KOPT-K1 (cell line): Measurements from ENCODE around the gene C1GALT1C1L.

Experiments
- H3K27ac ChIP-seq: fragments of 200-600 bp; sonication (generic); 2 replicates; pipeline ENCODE4 v1.5.1; 2016; ENCODE audit warnings: antibody characterized with exemption, mild to moderate bottlenecking, low read depth, low read length; ENCODE audit not compliant: poor library complexity, severe bottlenecking
- H3K36me3 ChIP-seq: fragments of 200-600 bp; sonication (generic); 2 replicates; pipeline ENCODE4 v1.5.1; 2017; ENCODE audit warnings: antibody characterized with exemption, mild to moderate bottlenecking, low read length, moderate library complexity; ENCODE audit not compliant: insufficient read depth
- H3K9me3 ChIP-seq: fragments of 200-600 bp; sonication (generic); 2 replicates; pipeline ENCODE4 v1.5.1; 2017; ENCODE audit warnings: antibody characterized with exemption, low read length, mild to moderate bottlenecking; ENCODE audit not compliant: insufficient read depth, poor library complexity, severe bottlenecking

Gene C1GALT1C1L

DNA sequence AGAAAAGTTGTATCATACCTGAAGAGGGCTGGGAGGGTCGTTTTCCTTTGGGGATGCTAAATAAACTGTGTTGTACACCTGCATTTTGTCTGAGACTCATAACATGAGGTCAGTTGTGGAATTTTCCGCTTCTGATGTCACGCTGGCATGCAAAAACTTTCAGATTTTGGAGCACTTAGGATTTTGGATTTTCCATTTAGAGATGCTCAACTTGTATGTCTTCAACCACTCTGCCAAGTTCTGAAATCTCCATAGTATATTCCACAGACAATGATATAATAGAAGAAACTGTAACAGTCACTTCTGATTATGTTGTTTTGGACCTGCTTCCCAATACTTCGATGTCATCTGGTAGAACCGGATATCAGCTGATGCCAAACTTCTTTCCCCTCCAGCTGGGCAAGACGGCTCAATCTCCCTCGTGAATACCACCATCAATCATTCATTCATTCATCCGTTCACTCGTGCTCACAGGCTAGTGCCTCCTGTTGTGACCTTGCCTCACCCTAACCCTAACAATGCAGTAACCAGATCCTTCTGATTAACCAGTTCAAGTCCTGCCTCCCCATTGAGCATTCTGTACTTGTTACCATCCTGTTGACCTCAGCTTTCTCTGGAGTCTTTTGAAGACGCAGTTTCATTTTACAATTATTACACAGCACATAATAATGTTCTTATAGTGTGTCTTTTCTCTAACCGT, 44.5 kb downstream of the C1GALT1C1L start:
- Histone ChIP-seq H3K27ac (no peak overlapping the region), H3K9me3 (no peaks in the 10 kb centered on the region), H3K36me3 (no peaks in the 10 kb centered on the region)
